Fibroblast of peridontal ligament (primary cell): Measurements from ENCODE around the gene ANKRD6.

Source experiments
- DNase-seq: peaks from one replicate; pipeline ENCODE4 v3.0.0-alpha.2; 2010; ENCODE audit errors: extremely low read depth

The ANKRD6 gene

GRCh38 chr6:89471287-89471867 is 38.4 kb downstream of the ANKRD6 start:
- DNase-seq = no peak

DNA sequence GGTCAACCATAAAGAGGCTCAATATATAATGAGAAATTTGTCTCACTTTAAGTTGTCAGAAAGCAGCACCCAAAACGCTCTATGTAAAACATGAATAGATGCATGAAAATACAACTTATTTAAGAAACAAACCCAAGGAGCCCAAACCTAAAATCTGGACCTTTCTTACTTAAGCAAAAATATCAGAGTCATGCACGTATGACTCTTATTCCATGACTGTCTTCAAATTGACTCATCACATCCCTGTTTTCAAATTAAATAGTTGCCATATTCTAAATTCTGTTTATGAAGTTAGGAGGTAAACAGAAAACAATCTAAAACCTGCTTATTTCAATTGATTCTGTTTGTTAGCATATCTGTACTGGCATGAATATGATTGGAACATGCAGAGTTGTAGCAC is 42.1 kb downstream of the ANKRD6 start:
- peak; percentile 8 for DNase-seq

- DNase-seq = peak; percentile 11
Observed at GRCh38 chr6:89475634-89476033, 42.7 kb downstream of the ANKRD6 start.

DNA sequence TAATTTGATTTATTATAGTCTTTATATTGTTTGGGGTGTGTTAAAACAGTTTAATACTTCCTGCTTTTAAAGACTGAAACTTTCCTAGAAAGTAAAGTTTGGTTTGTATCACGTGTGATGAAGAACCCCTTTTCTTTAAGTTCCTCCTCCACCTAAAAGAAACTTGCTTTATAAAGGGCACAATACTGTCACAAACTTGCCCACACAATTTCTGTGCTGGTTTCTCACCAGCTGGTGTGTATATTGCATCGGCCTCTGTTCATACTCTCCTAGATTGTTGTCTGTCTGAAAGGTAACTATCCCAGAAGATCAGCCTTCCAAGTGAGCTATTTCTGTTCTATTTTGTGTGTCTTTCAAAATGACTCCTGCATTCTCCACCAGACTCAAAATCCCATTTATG is 46.9 kb downstream of the ANKRD6 start:
- DNase-seq = no peak

GRCh38 chr6:89481695-89482094 is 48.7 kb downstream of the ANKRD6 start:
- no peak for DNase-seq

DNA sequence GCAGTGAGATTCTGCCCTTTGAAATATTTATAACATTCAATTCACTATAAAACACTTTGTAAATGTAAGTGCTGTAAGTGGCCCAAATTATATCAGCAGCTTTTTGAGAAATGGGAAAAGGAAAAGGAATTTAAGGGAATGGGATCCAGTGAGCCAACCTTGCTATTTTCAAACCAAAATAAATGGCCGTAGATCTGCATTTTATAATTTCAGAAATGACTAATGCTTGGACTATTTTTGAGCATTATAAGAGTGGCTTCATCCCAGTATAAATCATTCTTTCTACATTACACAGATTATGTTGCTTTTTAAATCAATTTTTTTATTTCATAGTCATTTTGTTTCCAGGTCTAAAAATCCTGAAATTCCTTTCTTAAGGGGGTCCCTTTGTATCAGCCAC is 49.2 kb downstream of the ANKRD6 start:
- peak; percentile 34 for DNase-seq

GRCh38 chr6:89483111-89483720 is 50.3 kb downstream of the ANKRD6 start:
- DNase-seq = no peak

DNA sequence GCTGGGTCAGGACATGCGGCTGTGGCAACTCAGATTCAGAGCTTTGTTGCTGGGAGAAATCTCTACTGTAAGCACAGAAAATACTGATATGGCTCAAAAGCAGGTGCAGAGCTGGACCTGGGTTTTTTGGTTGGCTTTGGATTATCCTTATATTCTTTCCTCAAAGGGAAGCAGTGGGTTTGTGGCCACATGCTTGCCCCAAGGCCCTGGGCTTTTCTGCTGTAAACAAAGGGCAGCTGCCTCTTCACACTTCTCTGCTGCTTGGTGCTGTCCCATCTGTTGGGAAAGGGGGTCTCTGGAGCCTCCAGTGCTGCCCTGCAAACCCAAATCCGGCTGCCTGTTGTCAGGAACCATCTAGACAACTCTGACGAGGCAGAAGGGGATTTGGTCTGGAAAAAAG is 52.4 kb downstream of the ANKRD6 start:
- no peak for DNase-seq

- DNase-seq = no peak
Observed at GRCh38 chr6:89487864-89488263, 54.9 kb downstream of the ANKRD6 start.

DNA sequence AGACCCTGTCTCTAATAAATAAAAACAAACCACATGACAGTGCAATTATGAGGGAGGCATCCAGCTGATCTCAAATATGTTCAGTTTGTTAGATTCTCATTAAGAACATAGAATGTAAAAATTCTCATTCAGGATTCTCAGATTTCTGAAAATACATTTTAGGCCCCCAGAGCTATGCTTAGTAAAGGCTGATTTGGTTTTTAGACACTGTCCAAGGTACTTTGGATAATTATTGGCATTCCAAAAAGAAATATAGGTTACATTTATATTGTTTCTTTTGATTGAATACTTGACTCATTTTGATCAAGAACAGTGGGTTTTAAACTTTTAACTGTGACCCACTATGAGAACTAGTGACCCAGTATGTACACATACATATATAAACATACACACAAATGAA is 55.5 kb downstream of the ANKRD6 start:
- no peak for DNase-seq

DNA sequence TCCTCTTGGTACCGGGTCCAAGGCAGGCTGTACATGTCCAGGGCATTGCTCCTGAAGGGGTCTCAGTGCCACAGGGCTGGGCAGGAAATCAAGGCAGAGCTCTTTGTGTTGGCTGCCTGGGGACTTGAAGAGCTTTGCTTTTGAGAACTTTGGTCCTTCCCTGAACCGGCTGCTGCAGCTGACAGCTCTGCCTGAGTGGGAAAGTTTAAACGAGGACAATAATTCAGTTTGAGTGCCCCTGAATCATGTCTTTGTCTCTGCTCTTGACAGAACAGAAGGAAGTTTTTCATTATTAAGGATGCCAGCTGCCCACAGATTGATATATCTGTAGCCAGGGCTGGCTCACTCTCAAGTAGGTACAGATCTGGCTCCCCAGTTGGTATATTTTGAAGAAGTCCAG is 56.1 kb downstream of the ANKRD6 start:
- DNase-seq = no peak

DNA sequence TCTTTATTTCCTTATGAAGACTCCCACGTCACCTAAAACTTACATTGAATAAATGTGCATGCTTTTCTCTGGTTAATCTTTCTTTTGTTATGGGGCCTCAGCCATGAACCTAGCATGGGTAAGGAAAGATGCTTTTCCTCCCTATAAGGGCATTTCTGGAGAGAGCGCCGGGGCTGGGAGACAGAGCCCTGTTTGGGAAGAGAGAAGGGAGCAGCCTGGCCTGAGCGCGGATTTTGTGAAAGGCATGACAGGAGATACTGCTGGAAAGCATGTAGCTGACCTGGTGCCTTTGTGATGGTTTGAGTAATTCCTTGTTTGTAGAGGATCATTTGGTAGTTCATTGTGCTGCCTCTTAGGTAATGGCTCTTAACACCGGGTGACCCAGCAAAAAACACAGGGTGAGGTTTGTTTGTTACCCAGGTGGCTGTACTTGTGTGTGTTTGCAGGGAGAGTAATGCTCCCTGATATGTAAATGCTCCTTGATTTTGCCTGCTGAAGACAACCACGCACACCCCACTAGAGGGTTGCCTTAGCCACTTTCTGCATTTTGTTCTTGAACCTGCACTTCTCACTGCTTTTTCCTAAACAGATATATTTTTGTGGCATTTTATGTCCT is 59.2 kb downstream of the ANKRD6 start:
- DNase-seq = no peak

- no peak for DNase-seq
Observed at GRCh38 chr6:89494131-89494793, 61.3 kb downstream of the ANKRD6 start.

DNA sequence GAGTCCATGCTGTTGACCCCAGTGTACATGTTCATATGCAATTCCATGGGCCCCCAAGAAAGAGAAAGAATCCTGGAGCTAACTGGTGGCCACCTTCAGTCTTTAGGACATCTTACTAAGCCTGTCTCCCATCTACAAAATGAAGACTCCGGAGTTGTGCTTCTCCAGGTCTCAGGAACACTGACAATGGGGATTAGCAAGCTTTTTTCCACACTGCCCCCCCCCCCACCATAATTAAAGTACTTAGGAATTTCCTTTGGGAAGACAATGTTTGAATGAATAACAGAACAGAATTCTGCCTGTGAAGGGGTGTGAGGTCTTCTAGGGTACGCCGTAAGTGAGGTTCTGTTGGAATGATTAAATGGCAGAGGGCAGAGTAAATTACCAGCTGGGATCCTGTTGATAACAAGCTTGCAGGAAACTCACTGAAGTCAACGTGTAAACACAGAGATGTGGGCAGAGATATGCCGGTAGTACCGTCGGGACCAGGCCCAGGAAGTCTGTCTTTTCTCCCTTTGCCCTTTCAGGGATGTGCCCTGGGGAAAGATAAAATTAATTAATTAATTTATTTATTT is 63.1 kb downstream of the ANKRD6 start:
- no peak for DNase-seq

DNA sequence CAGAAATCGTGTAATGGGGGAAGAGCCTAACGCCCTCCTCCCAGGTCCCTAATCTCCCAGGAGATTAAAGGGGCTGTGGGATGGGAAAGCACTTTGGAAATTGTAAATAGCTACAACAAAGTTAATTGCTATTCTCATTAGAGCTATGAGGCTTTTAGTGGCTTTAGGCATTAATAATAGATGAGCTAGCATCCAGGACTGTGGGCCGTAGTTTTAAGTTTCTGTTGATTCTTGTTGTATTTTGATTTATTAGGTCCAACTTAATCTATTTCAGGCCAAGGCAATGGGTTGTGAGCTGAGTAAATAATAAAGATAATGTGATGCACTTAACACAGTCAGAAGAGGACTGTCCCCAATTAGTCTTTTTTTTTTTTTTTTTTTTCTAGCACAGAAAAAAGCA is 67.7 kb downstream of the ANKRD6 start:
- no peak for DNase-seq

GRCh38 chr6:89501222-89501621 is 68.3 kb downstream of the ANKRD6 start:
- DNase-seq = no peak

DNA sequence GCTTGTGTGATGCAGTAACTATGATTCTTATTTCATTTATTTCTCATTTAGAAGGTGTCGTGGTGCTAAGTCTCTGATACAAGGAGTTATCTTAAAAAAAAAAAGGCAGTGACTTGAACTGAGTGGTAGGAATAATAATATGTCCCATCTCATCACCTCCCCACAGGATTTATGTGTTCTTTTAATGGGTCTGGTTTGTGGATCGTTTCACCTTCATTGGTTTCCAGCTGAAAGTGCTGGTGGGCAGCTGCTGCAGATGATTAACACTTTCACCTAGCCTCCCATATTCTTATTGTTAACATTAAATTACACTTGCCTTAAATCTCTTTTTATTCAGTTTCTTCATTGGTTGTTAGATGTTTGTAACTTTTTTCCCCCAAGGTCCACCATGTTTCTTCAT is 68.8 kb downstream of the ANKRD6 start:
- DNase-seq = no peak

DNA sequence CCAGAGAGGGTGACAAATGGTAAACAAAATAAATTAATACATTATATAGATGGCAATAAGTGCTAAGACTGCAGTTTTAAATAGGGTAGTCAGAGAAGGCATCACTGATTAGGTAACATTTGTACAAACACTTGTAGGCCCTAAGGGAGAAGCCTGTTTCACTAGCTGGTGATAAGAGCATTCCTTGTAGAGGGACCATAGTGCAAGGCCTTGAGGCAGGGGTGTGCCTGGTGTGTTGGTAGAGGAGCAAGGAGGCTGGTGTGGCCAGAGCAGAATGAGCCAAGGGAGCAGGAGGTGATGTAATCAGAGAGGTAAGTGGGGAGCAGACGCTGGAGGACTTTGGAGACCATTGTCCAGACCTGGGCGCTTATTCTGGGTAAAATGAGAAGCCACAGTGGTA is 70.7 kb downstream of the ANKRD6 start:
- no peak for DNase-seq

DNA sequence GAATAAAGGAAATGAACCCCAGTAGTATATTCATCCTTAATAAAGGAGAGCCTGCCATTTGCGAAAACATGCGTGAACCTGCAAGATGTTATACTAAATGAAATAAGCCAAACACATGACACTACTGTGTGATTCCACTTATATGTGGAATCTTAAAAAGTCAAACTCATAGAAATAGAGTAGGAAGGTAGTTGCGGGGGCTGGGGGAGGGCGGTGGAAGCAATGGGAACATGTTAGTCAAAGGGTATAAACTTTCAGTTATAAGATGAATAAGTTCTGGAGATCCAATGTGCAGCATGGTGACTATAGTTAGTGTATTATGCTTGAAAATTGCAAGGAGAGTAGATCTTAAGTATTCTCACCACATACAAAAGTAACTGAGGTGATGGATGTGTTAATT is 72.9 kb downstream of the ANKRD6 start:
- no peak for DNase-seq

GRCh38 chr6:89506716-89507617 is 74.0 kb downstream of the ANKRD6 start:
- no peak for DNase-seq

- DNase-seq = no peak
Observed at GRCh38 chr6:89508755-89509563, 76.0 kb downstream of the ANKRD6 start.
